ENCODE data around the gene VWF. TPM values are rescaled to one million over a fixed set of nuclear protein-coding genes. Genes with fewer than 3 reads are reported as not detected.

The VWF gene
- total RNA-seq, 1 donor from 2014 or later, result 0.05 TPM

DNA sequence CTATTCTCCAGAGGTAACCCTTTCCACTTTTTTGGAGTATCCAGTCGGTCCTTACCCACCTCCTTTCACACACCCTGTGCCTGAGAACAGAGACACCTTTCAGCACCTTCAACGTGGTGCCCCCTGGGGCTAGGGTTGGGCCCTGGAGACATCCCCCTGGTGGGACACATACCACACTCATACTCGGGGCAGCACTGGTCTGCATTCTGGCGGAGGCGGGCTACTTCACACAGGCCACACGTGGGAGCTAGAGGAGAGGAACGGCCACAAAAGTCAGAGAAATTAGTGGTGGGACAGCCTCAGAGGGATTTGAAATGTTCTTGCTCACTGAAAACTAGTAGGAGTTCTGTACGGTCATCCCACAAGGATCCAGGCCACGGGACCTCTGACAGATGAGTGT lies 139.6 kb downstream of the VWF start:
- no peak for DNase-seq (ENCODE audit: low spot score)
- Mint-ChIP-seq H3K4me3 (ENCODE audit: unreplicated experiment) (no peak overlapping the region), H3K27ac (ENCODE audit: unreplicated experiment) (no peak overlapping the region), H3K9me3 (ENCODE audit: low read depth) (peaks cover 4% of the 10 kb centered on the region), H3K27me3 (ENCODE audit: low read depth) (peaks cover 4% of the 10 kb centered on the region), H3K4me1 (ENCODE audit: low read depth) (peaks cover 3% of the 10 kb centered on the region), H3K36me3 (ENCODE audit: low read depth) (no peaks in the 10 kb centered on the region)
- TF ChIP-seq, protein P1, sequence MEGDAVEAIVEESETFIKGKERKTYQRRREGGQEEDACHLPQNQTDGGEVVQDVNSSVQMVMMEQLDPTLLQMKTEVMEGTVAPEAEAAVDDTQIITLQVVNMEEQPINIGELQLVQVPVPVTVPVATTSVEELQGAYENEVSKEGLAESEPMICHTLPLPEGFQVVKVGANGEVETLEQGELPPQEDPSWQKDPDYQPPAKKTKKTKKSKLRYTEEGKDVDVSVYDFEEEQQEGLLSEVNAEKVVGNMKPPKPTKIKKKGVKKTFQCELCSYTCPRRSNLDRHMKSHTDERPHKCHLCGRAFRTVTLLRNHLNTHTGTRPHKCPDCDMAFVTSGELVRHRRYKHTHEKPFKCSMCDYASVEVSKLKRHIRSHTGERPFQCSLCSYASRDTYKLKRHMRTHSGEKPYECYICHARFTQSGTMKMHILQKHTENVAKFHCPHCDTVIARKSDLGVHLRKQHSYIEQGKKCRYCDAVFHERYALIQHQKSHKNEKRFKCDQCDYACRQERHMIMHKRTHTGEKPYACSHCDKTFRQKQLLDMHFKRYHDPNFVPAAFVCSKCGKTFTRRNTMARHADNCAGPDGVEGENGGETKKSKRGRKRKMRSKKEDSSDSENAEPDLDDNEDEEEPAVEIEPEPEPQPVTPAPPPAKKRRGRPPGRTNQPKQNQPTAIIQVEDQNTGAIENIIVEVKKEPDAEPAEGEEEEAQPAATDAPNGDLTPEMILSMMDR (IDR thresholded peaks at IDR 0.05), result no peak

DNA sequence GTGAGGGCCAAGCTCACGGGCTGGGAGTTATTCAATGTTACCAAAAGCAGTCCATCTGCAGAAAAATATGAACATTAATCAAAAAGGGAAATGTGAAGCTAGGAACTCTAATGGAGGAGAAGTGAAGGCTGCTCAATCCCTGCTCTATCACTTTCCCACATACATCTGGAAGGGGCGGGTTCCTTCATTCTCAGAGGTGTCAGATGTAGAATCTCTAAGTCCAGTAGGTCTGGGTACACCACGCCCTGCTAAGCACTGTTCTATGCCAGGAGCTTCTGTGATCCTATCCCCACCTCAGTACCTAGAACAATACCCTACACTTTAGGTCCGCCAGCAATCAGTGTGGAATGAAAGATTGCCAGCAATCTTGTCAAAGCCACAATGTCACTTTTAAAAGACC lies 142.4 kb downstream of the VWF start:
- H3K4me3 Mint-ChIP-seq (ENCODE audit: unreplicated experiment), result no peak overlapping the region
- no peaks in the 10 kb centered on the region for H3K4me1 Mint-ChIP-seq (ENCODE audit: low read depth)
- peaks cover 5% of the 10 kb centered on the region for H3K27me3 Mint-ChIP-seq (ENCODE audit: low read depth)
- no peaks in the 10 kb centered on the region for H3K36me3 Mint-ChIP-seq (ENCODE audit: low read depth)
- TF ChIP-seq, protein P1 (IDR thresholded peaks at IDR 0.05), result no peak
- H3K27ac Mint-ChIP-seq (ENCODE audit: unreplicated experiment), result no peak overlapping the region
- peaks cover 4% of the 10 kb centered on the region for H3K9me3 Mint-ChIP-seq (ENCODE audit: low read depth)
- no peak for DNase-seq (ENCODE audit: low spot score)

DNA sequence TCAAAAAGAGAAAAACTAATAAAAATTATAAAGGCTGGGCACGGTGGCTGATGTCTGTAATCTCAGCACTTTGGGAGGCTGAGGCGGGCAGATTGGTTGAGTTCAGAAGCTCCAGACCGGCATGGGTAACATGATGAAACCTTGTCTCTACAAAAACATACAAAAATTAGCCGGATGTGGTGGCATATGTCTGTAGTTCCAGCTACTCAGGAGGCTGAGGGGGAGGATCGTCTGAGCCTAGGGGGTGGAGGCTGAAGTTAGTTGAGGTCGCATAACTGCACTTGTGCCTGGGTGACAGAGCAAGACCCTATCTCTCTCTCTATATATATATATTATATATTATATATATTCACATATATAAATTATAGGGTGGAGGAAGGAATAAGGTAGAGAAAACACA lies 146.9 kb downstream of the VWF start:
- peaks cover 25% of the 10 kb centered on the region for H3K27me3 Mint-ChIP-seq (ENCODE audit: low read depth)
- TF ChIP-seq, protein P1 (IDR thresholded peaks at IDR 0.05), result no peak
- DNase-seq (ENCODE audit: low spot score), result no peak
- H3K4me1 Mint-ChIP-seq (ENCODE audit: low read depth), result no peaks in the 10 kb centered on the region
- H3K4me3 Mint-ChIP-seq (ENCODE audit: unreplicated experiment), result no peak overlapping the region
- no peaks in the 10 kb centered on the region for H3K36me3 Mint-ChIP-seq (ENCODE audit: low read depth)
- peaks cover 4% of the 10 kb centered on the region for H3K9me3 Mint-ChIP-seq (ENCODE audit: low read depth)
- no peak overlapping the region for H3K27ac Mint-ChIP-seq (ENCODE audit: unreplicated experiment)

DNA sequence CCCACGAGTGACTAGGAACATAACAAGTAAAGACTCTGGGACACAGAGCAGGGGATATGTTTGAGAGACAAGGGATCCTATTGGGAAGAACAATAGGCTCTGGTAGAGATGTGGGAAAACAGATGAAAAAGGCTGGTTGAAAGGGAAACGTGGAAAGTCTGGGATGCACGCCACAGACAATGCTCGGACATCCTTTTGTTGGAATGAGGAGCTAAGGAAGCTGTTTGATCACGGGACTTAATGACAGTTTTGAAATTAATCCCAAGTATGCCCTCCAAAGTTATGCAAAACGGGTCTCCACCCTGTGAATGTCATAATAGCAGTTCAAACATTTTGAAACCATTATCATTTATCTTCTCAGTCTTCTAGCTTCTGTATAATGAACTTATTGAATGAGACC lies 147.8 kb downstream of the VWF start:
- H3K36me3 Mint-ChIP-seq (ENCODE audit: low read depth), result no peaks in the 10 kb centered on the region
- peaks cover 32% of the 10 kb centered on the region for H3K27me3 Mint-ChIP-seq (ENCODE audit: low read depth)
- TF ChIP-seq, protein P1 (IDR thresholded peaks at IDR 0.05), result no peak
- H3K27ac Mint-ChIP-seq (ENCODE audit: unreplicated experiment), result no peak overlapping the region
- no peak overlapping the region for H3K4me3 Mint-ChIP-seq (ENCODE audit: unreplicated experiment)
- no peaks in the 10 kb centered on the region for H3K4me1 Mint-ChIP-seq (ENCODE audit: low read depth)
- no peak for DNase-seq (ENCODE audit: low spot score)
- H3K9me3 Mint-ChIP-seq (ENCODE audit: low read depth), result peaks cover 4% of the 10 kb centered on the region

DNA sequence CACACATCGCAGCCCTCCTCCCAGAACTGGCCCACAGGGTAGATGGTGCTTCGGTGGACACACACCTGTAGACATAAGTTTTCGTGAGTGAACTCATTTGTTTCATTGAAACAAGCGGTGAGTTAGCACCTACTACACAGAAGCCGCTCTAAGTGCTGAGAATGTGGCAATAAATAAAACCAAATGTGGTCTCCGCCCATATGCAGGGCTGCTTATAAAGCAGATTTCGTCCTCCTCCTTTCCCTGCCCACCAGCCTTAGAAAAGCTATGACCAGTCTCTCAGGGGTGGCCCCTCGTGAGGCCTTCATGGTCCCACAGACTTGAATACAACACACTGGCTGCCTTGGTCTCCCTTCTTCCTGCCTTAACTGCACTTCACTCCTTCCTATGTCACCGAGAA lies 148.3 kb downstream of the VWF start:
- Mint-ChIP-seq H3K4me3 (ENCODE audit: unreplicated experiment) (no peak overlapping the region), H3K27me3 (ENCODE audit: low read depth) (peaks cover 32% of the 10 kb centered on the region), H3K27ac (ENCODE audit: unreplicated experiment) (no peak overlapping the region), H3K4me1 (ENCODE audit: low read depth) (no peaks in the 10 kb centered on the region), H3K9me3 (ENCODE audit: low read depth) (peaks cover 4% of the 10 kb centered on the region), H3K36me3 (ENCODE audit: low read depth) (no peaks in the 10 kb centered on the region)
- TF ChIP-seq, protein P1 (IDR thresholded peaks at IDR 0.05), result no peak
- no peak for DNase-seq (ENCODE audit: low spot score)

Measured in chondrocyte (in vitro differentiated cells).